ENCODE measurements around the gene MUC6.
"Not testable (repeated sequence)": the region's sequence is repeated elsewhere in the genome, so short reads cannot be mapped to it uniquely, and the experiment has no call there.

DNA sequence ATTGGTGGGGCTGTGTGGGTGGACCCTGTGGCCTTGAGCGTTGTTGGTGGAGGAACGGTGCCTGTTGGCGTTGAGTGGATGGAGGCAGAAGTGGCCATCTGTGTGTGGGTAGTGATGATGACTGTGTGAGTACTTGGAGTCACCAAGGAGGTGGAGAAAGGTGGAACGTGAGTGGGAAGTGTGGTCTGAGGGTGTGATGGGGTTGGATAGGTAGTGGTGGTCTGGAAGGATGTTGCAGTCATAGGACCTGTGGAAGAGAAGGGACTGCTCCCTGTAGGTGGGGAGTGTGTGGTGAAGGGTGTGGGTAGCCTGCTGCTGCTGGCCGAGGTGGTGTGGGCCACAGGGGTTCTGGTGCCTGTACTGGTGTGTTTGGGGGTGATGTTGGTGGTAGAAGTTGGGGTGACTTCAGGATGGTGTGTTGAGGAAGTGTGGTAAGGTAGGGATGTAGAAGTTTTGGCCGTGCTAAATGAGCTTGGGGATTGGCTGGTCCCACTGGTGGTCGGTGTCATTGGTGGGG, 19.9 kb downstream of the MUC6 start:
- TF ChIP-seq, protein P1, sequence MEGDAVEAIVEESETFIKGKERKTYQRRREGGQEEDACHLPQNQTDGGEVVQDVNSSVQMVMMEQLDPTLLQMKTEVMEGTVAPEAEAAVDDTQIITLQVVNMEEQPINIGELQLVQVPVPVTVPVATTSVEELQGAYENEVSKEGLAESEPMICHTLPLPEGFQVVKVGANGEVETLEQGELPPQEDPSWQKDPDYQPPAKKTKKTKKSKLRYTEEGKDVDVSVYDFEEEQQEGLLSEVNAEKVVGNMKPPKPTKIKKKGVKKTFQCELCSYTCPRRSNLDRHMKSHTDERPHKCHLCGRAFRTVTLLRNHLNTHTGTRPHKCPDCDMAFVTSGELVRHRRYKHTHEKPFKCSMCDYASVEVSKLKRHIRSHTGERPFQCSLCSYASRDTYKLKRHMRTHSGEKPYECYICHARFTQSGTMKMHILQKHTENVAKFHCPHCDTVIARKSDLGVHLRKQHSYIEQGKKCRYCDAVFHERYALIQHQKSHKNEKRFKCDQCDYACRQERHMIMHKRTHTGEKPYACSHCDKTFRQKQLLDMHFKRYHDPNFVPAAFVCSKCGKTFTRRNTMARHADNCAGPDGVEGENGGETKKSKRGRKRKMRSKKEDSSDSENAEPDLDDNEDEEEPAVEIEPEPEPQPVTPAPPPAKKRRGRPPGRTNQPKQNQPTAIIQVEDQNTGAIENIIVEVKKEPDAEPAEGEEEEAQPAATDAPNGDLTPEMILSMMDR (IDR thresholded peaks at IDR 0.05): not testable (repeated sequence)
- not testable (repeated sequence) for TF ChIP-seq POLR2A (IDR thresholded peaks at IDR 0.05)

All from uterus (tissue), 2 donors.